HG03175 (cell line): ENCODE measurements around the gene TECTA.
"Not testable (repeated sequence)": the region's sequence is repeated elsewhere in the genome, so short reads cannot be mapped to it uniquely, and the experiment has no call there.

Source experiments
- ATAC-seq: cut with Tn5 transposase; IDR thresholded peaks from one replicate; pipeline ENCODE4 v1.9.1; 2021; ENCODE audit warnings: mild to moderate bottlenecking, moderate library complexity; ENCODE audit not compliant: unreplicated experiment

TECTA gene

DNA sequence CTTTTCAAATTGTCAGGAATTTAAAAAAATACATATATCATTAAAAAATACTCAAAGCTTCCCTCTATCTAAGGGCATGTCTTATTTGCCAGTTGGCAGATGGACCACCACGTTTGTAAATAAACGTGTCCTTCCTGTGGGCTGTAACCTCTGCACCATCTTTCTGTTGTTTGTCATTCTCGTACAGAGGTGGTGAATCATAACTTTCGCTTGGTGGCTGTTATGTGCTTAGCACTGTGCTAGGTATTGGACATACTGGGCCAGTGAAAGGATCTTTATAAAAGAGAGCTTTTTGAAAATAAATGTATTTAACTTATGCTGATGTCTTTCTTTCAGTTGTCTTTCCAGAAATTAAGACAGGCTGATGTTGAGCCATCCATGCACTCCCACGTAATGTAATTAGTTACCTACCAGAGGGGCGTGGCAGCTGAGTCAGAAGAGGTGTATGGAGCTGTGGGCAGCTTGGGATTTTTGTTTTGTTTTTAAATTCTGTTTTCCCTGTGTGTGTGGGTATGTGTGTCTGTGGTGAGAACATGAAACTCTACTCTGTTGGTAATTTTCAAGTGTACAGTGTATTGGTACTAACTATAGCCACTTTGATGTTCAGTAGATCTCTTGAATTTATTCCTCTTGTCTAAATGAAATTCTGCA, 62.7 kb downstream of the TECTA start:
- ATAC-seq, result no peak

DNA sequence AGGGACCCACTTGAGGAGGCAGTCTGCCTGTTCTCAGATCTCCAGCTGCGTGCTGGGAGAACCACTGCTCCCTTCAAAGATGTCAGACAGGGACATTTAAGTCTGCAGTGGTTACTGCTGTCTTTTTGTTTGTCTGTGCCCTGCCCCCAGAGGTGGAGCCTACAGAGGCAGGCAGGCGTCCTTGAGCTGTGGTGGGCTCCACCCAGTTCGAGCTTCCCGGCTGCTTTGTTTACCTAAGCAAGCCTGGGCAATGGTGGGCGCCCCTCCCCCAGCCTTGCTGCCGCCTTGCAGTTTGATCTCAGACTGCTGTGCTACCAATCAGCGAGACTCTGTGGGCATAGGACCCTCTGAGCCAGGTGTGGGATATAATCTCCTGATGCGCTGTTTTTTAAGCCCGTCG, 76.6 kb downstream of the TECTA start:
- not testable (repeated sequence) for ATAC-seq

DNA sequence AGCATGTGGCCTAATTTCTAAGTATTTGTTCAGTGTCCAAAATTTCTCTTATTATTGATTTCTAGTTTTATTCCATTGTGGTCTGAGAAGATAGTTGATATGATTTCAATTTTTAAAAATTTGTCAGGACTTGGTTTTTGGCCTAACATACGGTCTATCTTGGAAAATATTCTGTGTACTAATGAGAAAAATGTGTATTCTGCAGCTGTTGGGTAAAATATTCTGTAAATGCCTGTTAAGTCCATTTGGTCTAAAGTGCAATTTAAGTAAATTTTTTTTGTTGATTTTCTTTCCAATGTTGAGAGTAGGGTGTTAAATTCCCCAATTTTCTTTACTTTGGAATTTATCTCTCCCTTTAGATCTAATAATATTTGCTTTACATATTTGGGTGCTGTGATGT, 78.3 kb downstream of the TECTA start:
- no peak for ATAC-seq

DNA sequence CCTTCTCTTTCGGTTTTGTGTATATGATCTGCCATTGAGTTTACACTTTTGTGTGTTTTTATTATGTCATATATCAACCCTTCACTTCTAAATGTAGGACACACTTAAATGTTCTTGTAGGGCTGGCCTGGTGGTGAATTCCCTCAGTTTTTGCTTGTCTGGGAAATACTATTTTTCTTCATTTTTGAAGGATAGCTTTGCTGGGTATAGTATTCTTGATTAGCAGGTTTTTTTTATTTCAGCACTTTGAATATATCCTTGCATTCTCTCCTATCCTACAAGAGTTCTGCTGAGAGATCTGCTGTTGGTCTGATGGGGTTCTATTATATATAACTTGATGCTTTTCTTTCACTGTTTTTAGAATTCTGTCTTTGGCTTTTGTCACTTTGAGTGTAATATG, 79.1 kb downstream of the TECTA start:
- no peak for ATAC-seq

DNA sequence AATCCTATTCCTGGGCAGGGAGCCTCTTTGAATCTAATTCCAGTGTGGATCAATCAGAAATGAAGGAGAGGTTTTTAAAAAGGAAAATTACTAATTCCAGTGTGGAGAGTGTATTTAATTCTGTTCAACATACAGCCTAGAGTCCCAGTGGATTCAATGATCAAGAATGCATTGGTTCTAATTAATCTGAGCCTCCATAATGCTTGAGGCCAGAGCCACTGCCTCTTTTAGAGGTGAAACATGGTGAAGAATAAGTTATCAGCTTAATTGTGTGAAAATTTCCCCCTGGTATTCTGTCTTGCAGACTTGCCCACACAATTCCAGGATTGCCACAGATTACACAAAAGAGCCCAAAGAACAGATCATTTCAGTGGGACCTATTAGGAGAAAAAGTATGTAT, 87.7 kb downstream of the TECTA start:
- no peak for ATAC-seq

DNA sequence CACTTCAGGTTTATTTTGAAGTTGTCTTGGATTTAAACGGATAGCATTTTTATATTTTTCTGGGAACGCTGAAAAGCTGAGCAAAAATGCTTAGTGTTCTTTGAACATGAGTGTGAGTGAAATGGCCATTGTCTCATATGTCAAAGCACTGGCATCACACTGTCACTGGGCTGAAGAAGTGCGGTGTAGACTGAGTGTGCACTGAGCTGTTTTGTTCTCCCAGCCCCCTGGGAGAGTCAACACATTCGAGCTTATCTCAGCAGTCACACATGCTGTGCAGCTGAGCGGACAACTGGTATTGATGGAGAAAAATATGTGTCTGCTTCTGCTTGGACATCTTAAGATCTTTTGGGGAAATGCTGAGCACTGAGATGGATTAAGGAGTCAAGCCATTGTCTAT, 90.8 kb downstream of the TECTA start:
- no peak for ATAC-seq

DNA sequence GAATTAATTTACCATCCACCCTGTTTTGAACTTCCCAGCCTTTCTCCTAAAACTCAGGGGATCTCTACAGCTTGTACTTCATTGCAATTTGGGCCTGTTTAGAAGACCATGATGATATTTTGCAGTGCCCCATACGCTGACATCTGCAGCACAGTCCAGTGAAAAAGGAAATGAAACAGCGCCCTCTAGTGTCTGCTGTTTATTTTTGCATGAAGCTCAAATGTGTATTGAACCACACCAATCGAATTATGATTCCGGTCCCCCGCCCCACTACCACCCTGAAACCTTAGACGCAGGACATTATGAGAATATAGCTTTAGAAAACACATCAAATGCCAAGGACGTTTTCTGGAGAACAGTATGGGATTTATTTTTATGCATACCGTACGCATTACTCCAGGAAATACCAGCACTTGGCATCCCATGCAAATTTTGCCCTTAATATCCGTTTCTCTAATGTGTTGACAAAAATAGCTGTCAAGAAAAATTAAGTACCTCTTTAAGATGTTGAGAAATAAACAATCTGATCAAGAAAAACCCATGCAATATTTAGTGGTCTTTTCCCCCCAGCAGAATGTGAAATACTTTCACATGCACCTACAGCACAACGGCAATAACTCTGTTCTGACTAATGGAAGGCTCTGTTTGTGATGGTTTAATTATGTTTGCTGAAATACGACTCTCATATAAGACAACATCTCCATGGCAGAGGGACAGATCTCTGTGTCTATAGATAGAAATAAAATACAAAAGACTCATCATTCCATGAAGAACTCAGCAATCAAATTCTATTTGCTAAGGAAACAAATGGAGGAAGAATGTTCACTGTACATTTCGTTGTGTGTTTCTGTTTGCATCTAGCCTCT, 93.9 kb downstream of the TECTA start:
- peak; percentile 79 for ATAC-seq

DNA sequence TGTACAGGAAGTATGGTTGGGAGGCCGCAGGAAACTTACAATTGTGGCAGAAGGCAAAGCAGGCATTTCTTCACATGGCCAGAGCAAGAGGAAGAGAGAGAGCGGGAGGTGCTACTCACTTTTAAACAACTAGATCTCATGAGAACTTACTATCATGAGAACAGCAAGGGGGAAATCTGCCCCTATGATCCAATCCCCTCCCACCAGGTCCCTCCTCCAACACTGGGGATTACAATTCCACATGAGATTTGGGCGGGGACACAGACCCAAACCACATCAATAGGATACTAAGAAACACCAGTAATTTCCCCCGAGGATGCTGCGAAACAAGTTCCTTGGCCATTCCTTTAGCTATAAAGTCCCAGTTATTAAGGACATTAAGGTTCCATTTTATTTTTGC, 97.4 kb downstream of the TECTA start:
- no peak for ATAC-seq

DNA sequence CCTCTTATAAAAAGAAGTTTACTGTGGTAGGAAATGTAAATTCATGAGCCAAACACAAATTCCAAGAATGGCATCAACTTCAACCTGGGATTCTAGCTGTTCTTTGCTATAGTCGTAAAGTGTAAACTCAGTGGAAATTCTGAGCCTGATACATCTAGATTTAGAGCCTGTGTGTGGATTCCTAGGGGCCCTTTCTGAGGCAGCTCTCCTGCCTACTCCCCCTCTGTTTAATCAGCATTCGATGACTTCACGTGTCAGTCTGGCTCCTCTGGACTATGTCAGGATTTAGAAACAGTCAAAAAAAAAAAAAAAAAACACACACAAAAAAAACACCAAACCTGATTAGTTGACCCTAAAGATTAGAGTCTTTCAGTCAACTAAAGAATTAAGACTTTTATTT, 98.5 kb downstream of the TECTA start:
- ATAC-seq, result no peak

DNA sequence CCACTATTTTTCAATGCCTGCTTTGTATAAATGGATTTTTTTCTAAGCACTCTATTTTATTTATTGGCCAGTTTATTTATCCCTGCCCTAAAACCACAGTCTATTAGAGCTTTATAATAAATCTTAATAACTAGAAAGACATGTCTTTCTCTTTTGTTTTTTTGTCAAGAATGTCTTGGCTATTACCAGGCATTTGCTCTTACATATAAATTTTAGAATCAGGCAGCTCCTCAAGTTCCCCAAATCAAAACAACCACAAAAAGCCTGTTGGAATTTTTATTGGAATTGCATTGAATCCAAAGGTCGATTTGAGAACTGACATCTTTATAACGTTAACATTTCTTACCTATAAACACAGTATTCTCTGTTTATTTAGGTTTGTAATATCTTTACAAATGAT, 105.8 kb downstream of the TECTA start:
- ATAC-seq, result no peak

DNA sequence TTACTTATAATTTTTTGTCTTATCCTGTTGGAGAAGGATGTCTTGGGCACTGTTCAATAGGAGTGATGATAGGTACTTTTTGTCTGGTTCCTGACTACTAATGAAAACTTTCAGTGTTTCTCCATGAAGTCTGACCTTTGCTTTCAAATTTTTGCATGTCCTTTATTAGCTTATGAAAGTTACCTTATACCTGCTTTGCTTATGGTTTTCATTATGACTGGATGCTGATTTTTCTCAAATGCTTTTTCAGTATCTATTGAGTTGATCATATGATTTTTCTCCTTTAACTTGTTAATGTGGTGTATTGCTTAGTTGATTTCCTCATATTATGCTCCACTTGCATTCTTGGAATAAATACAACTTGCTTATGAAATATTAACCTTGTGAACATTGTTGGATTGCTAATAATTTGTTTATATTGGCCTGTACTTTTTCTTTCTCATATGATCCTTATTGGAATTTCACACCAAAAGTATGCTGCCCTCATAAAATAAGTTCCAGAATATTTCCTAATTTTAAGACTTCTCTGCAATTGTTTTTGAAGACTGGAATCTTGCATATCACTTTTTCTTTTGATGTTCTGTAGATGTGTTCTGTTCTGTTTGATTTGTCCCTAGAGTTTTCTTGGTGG, 106.6 kb downstream of the TECTA start:
- peak; percentile 78 for ATAC-seq

DNA sequence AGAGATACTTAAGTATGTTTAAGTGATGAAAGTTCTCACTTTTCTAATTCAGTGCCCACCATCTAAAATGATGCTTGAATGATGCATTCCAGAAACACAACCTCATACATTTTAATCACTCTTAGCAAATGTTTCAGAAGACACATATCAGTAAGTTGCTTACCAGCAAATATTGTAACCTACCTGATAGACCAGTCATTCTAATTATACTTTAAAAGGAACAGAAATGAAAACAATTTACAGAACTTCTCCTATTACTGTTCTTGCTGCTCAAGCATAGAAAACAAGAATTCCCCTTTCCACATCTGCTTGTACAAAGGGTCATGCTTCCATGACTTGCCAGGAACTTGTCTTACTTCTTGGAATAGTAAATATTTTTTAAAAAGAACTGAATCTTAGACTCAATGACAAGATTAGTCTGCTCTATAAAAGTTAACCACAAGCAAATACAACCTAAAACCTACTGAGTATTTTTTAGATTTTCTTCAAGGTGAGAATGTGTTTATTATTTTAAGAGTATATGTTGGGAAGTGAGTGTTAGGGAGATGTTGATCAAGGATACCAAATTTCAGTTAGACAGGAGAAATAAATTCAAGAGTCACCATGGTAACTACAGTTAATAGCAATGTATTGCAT, 109.5 kb downstream of the TECTA start:
- ATAC-seq, result no peak

DNA sequence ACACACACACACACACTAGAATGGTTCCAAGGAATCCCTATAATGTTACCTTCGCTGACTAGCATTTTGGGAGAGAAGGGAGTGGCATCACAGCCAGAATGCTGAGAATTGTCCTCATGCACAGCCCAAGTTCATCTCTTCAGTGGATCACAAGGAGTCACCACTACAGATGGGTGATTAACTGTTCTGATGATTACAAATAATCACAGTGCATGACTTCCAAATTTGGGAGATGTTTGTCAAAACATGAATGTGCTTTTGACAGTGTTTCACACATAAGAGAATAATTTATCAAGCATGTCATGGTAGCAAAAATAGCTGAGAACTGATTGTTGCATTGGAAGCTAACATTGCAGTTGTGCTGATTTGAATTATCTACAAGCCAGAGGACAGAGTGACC, 110.6 kb downstream of the TECTA start:
- ATAC-seq, result no peak

DNA sequence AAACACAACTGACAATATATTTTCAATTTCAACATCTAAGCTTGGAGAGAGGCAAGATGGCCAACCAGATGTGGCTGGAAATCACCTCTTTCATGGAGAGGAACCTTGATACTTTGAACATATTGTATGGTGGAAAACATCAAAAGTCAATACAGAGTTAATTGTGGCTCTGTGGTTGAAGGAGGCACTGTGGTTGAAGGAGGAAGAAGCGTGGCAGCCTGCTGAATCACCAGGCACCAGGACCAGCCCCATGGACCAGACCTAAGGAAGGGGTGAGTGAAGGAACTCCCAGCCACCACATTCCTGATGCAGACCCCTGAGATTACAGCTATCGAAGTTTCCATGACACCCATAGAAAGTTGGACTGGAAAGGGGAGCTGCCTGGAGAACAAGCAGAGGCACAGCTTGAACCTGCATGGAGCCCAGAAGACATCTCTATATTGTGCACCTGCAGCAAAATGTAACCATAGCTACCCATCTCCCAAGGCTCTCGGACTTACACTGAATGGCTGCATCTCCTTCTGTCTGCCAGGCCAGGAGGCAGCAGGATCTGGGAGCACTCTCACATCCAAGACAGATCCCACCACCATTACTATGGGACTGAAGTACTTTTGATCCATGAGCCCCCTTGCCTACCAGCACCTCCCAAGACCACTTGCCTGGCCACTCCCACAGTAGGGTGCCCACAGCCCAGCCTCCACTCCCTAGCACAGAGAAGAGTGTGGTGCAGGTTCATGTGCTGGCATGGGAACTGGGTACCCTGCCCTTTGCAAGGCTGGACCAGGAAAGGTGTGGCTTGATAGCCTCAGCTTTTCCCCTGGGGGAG, 111.7 kb downstream of the TECTA start:
- no peak for ATAC-seq

DNA sequence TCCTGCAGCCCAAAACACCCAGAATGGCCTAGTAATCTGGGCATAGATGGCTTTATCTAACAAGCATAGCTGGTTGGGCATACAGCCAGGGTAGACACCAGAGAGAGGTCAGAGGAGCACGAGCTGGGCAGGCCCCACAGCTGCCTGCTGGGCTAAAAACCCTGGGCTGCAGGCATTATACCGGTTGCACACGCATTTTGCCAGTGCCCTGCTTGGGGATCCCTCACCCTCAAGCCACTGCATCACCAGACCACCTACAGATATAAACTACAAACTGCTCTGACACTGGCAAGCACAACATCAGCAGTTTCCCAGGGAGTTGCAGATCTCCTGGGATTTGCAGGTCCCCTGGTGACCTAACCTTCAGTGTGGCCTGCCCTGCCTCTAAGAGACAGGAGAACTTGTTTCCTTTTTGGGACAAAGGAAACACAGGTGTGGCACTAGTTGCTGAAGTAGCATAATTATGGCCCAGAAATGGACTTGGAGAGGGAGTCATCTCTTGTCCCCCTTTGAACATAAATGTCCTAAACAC, 112.4 kb downstream of the TECTA start:
- no peak for ATAC-seq

DNA sequence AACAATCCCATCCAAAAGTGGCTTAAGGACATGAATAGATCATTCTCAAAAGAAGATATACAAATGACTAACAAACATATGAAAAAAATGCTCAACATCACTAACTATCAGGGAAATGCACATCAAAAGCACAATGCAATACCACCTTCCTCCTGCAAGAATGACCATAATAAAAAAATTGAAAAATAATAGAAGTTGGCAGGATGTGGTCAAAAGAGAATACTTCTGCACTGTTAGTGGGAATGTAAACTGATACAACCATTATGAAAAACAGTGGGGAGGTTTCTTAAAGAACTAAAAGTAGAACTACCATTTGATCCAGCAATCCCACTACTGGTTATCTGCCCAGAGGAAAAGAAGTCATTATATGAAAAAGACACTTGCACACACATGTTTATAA, 113.8 kb downstream of the TECTA start:
- no peak for ATAC-seq

DNA sequence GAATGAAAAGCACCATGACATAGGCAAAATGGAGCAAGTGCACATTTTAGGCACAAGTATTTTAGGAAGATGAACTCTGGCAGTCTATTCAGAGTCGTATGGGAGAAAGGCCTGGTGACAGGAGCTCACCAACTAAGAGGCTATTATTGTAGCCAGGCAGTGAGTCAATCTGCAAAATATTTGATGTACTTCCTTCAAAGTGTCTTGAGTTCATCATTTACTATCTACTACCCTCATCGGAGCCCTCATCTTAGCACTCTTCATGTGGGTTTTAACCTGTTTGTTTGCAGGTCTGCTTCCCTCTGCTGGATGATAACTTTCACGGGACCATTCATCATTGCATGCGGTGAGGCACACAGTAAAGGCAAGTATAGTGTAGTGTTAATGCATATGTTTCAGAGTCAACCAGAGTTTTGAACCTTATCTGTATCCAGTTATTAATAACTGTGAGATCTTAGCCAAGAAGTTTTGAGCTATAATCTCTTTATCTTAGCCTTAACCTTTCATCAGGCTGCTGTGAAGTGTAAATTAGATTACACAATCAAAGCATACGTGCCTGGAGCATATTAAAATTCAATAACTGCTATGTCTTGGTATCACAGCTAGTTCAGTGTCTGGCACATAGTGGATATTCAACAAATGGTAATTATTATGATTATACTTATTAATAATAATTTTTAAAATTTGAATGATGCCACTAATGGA, 120.6 kb downstream of the TECTA start:
- ATAC-seq, result no peak

DNA sequence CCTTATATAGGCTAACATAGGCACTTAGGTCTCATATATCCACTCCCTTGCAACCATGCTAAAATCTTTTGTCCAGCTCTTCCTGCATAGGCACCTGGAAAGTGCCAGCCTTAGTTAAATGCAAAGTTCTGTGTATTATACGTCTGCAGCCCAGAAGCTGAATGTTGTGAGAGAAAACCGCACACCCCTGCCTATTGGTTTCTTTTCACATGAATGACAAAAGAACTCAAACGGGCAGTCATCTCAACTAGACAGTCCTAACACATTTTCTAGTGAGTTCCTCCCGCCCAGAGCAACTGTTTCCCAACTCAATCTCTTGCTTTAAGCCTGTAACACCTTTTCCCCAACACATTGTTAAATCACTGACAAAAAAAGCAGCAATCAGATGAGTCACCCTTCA, 122.1 kb downstream of the TECTA start:
- no peak for ATAC-seq

DNA sequence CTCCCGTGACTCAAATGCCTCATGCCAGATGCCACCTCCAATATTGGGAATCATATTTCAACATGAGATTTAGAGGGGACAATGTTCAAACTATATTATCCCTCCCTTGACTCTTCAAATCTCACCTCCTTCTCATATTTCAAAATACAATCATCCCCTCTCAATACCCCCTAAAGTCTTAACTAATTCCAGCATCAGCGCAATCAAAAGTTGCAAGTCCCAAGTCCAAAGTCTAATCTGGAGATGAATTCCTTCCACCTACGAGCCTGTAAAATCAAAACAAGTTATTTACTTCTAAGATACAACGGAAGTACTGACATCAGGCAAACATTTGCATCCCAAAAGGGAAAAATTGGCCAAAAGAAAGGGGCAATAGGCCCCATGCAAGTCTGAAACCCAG, 124.3 kb downstream of the TECTA start:
- ATAC-seq, result no peak
